Left lung (tissue), 10 donors: ENCODE results near the gene PTX4. TPM values are rescaled to one million over a fixed set of nuclear protein-coding genes. Genes with fewer than 3 reads are reported as not detected.
A peak's percentile ranks its signal among the peaks of the same experiment; 100 is the strongest.

Experiments used
- ATAC-seq: fragments of 200-7000 bp; cut with Tn5 transposase; one replicate; pipeline ENCODE4 v1.9.1; 2020; ENCODE audit warnings: moderate library complexity
- DNase-seq, 4 donors: peaks; one replicate each; pipeline ENCODE4 v3.0.0-alpha.2; 2013 to 2020
- H3K27ac ChIP-seq, 2 donors: fragments of 200-600 bp; sonication (generic) in 1 of 2; one replicate each; pipeline versions ENCODE4 v1.5.0 to v1.8.0; 2020 to 2021
- H3K27me3 ChIP-seq, 2 donors: fragments of 200-600 bp; sonication (generic) in 1 of 2; one replicate each; pipeline versions ENCODE4 v1.5.0 to v1.8.0; 2020 to 2021
- H3K36me3 ChIP-seq, 2 donors: fragments of 200-600 bp; sonication (generic) in 1 of 2; one replicate each; pipeline versions ENCODE4 v1.5.0 to v1.8.0; 2020 to 2021
- H3K4me1 ChIP-seq, 2 donors: fragments of 200-600 bp; one replicate each; pipeline ENCODE4 v1.8.0; 2021
- H3K4me3 ChIP-seq, 2 donors: fragments of 200-600 bp; sonication (generic) in 1 of 2; one replicate each; pipeline versions ENCODE4 v1.5.0 to v1.8.0; 2020 to 2021; ENCODE audit warnings: mild to moderate bottlenecking in 1 of 2
- H3K9me3 ChIP-seq, 2 donors: fragments of 200-600 bp; sonication (generic) in 1 of 2; one replicate each; pipeline versions ENCODE4 v1.5.0 to v1.8.0; 2020 to 2021
- CTCF ChIP-seq, 2 donors: fragments of 200-600 bp; sonication (generic) in 1 of 2; IDR thresholded peaks; one replicate each; pipeline versions ENCODE4 v1.5.0 to v1.8.0; 2021; ENCODE audit warnings: antibody characterized with exemption in 2 of 2
- intact Hi-C, 2 donors: fragments of 100-400 bp; cut with DNase I; formaldehyde crosslinking; loops; one replicate each; pipeline versions ENCODE4 v1.11.2 to v1.14.2; 2022
- polyA plus RNA-seq, 6 donors: library from polyadenylated mRNA; unstranded; fragments of 120-200 nt; gene quantifications; one replicate each; pipeline ENCODE4 v1.2.1, GENCODE V29; 2013; ENCODE audit not compliant: insufficient read length in 6 of 6
- total RNA-seq, 2 donors: library from RNA; stranded (reverse); fragmentation: NEBNext Ultra II Directional; extraction: Animal tissue kit (Norgen Biotek cat#: 25700); gene quantifications; one replicate each; pipeline ENCODE4 v1.2.1, GENCODE V29; 2021
- donor health status: DM: no; HTN: yes; CAD: no.
- donor health status: DM: no; HTN: no; CAD: no.

Gene PTX4
- total and polyA plus RNA-seq, 8 donors = 0.15 to 0.20 (median 0.20) TPM; not detected in 5

- no peak overlapping the region for H3K4me3 ChIP-seq
- no peak for ATAC-seq
- peak in 1 of 4 donors; percentile 75 for DNase-seq
- no peak overlapping the region for H3K27ac ChIP-seq
- H3K27me3 ChIP-seq = no peaks in the 10 kb centered on the region
- H3K36me3 ChIP-seq = no peaks in the 10 kb centered on the region
- TF ChIP-seq CTCF (IDR thresholded peaks at IDR 0.05) = no peak
- no peaks in the 10 kb centered on the region for H3K9me3 ChIP-seq
- intact Hi-C loops = no loop called here
- H3K4me1 ChIP-seq = peaks cover 0 to 10% of the 10 kb centered on the region in 2 donors
These were observed 616 bp downstream of the PTX4 start for GRCh38 chr16:1488054-1488601.

DNA sequence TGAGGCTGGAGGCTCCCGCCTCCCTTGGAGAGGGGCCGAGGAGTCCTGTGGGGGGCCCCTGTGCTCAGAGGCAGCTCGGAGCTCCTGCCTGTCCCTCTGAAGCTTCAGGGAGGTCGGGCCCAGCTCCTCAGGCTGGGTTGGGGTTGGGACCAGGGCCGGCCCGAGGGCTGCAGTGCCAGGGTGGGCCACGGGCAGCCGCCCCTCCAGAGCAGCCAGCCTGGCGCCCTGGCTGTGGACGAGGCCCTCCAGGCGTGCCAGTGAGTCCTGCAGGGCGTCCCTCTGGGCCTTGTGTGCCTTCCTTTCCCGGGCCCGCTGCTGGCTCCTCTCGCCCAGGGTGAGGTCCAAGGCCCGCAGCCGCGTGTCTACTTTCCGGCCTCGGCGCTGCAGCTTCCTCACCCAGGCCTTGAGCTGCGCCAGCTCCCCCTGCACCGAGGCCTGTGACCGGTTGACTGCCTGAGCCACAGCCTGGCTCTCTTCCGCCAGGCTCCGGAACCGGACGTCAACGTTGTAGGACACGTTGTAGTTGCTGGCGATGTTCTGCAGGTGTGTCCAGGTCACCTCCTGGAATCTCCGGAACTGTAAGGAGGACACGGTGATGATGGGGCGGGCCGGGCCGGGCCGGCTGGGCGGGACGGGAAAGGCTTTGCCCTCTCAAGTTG lies 1.2 kb downstream of the PTX4 start:
- intact Hi-C loops = no loop called here
- Histone ChIP-seq H3K4me1 (peaks cover 0 to 4% of the 10 kb centered on the region in 2 donors), H3K9me3 (no peaks in the 10 kb centered on the region), H3K27me3 (no peaks in the 10 kb centered on the region), H3K36me3 (no peaks in the 10 kb centered on the region), H3K4me3 (no peak overlapping the region), H3K27ac (no peak overlapping the region)
- ATAC-seq (no peak), DNase-seq (peak in 1 of 4 donors; percentile 61)
- TF ChIP-seq CTCF (IDR thresholded peaks at IDR 0.05) = no peak

DNA sequence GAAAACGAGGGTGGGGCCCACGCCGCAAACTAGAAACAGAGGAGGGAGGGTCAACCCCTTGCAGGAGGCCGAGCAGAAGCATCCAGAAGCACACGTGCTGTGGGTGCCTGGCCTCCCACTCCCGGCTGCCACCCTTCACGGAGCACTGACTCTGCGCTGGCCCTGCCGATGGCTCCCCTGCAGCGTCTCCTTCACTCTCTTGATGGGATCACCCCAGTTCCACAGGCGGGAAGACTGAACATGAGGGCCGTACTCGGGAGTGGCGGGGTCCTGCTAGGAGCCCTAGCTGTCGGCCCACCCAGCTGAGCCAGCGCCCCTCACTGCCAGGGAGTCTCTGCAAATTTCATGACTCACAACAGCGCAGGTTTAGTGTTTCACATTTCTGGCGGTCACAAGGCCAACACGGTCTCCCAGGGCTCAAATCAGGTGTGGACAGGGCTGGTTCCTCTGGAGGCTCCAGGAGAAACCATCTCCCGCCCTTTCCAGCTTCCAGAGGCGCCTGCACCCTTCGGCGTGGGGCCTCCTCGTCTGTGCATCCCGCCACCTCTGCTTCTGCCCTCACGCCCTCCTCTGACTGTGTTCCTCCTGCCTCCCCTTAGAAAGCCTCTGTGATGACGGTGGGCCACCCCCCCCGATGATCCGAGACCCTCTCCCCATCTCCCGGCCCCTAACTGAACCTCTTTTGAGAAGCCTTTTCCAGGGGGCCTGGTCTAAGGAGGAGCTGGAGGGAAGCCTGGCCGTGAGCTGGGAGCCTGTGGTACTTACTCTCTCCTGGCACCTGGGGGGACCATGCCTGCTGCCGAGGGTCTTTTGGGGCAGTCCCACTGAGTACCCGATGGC lies 2.0 kb downstream of the PTX4 start:
- no peaks in the 10 kb centered on the region for H3K27me3 ChIP-seq
- no peak for ATAC-seq
- no peak for TF ChIP-seq CTCF (IDR thresholded peaks at IDR 0.05)

GRCh38 chr16:1485847-1486496 lies 2.8 kb downstream of the PTX4 start:
- DNase-seq = peak in 1 of 4 donors; percentile 72
- H3K9me3 ChIP-seq = no peaks in the 10 kb centered on the region
- no peak for TF ChIP-seq CTCF (IDR thresholded peaks at IDR 0.05)
- no peaks in the 10 kb centered on the region for H3K4me1 ChIP-seq
- H3K4me3 ChIP-seq = no peak overlapping the region
- ATAC-seq = no peak
- H3K36me3 ChIP-seq = no peaks in the 10 kb centered on the region
- no peak overlapping the region for H3K27ac ChIP-seq
- no peaks in the 10 kb centered on the region for H3K27me3 ChIP-seq
- intact Hi-C loops = no loop called here

More for the DNA sequence above, 2.0 kb downstream of the PTX4 start:
- no peaks in the 10 kb centered on the region for H3K9me3 ChIP-seq
- H3K4me1 ChIP-seq = no peaks in the 10 kb centered on the region
- H3K4me3 ChIP-seq = no peak overlapping the region
- intact Hi-C loops = no loop called here
- H3K36me3 ChIP-seq = no peaks in the 10 kb centered on the region
- DNase-seq = no peak
- H3K27ac ChIP-seq = no peak overlapping the region
